ENCODE data around the gene TNFRSF14. TPM values are rescaled to one million over a fixed set of nuclear protein-coding genes. Genes with fewer than 3 reads are reported as not detected.
A peak's percentile ranks its signal among the peaks of the same experiment; 100 is the strongest.

The TNFRSF14 gene
- total RNA-seq, 1 experiment from 2014 or later: 24.4 TPM

DNA sequence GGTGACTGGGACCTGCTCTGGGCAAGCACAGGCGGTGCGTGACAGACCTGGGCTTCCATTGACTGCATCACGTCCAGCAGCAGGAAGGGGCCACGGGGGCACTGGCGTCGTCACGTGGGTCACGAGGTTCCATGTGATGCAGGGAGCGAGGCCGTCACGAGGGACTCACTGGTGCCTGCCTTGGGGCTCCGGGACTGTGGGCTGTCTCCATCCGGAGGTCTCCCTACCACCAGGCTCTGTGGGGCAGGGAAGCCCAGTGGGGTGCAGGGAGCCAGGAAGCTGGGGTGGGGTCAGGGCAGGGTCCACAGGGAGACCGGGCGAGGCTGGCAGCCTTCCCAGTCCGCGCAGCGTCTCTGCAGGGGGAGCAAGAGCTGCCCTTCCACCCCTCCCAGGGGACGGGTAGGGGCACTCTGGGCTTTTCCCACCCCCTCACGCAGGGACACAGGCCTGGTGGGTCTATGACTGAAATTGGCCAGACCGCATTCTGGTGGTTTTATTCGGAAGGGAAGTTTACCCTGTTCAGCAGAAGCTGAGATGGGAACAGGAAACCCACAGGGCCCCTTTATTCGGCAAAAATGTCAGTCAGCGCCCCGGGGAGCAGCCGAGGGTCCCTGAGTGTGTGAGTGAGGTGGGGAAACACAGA is 416 bp upstream of the TNFRSF14 start:
- CTCF ChIA-PET: interaction anchor here (0.8 to 1.2 kb wide), 3 partner anchors 9 to 28 kb away, joined by 3 to 5 read pairs (median 3); no protein-coding TSS in a partner anchor
- Mint-ChIP-seq H3K27me3 (ENCODE audit: unreplicated experiment) (no peaks in the 10 kb centered on the region), H3K4me3 (ENCODE audit: low read depth, unreplicated experiment) (peak overlapping the region; percentile 90), H3K4me1 (ENCODE audit: low read depth, unreplicated experiment) (peaks cover 8% of the 10 kb centered on the region), H3K27ac (ENCODE audit: unreplicated experiment) (peak overlapping the region; percentile 95), H3K36me3 (ENCODE audit: insufficient read depth, unreplicated experiment) (peaks cover 25% of the 10 kb centered on the region), H3K9me3 (ENCODE audit: low read depth, unreplicated experiment) (no peaks in the 10 kb centered on the region)
- TSS peak; percentile 69 for BruUV-seq (replicated peaks)
- intact Hi-C loops (cut with micrococcal nuclease; ENCODE audit: unreplicated experiment): no loop called here
- peak; percentile 28 for DNase-seq
- TF ChIP-seq, protein P1, sequence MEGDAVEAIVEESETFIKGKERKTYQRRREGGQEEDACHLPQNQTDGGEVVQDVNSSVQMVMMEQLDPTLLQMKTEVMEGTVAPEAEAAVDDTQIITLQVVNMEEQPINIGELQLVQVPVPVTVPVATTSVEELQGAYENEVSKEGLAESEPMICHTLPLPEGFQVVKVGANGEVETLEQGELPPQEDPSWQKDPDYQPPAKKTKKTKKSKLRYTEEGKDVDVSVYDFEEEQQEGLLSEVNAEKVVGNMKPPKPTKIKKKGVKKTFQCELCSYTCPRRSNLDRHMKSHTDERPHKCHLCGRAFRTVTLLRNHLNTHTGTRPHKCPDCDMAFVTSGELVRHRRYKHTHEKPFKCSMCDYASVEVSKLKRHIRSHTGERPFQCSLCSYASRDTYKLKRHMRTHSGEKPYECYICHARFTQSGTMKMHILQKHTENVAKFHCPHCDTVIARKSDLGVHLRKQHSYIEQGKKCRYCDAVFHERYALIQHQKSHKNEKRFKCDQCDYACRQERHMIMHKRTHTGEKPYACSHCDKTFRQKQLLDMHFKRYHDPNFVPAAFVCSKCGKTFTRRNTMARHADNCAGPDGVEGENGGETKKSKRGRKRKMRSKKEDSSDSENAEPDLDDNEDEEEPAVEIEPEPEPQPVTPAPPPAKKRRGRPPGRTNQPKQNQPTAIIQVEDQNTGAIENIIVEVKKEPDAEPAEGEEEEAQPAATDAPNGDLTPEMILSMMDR (IDR thresholded peaks at IDR 0.05; ENCODE audit: unreplicated experiment): no peak

DNA sequence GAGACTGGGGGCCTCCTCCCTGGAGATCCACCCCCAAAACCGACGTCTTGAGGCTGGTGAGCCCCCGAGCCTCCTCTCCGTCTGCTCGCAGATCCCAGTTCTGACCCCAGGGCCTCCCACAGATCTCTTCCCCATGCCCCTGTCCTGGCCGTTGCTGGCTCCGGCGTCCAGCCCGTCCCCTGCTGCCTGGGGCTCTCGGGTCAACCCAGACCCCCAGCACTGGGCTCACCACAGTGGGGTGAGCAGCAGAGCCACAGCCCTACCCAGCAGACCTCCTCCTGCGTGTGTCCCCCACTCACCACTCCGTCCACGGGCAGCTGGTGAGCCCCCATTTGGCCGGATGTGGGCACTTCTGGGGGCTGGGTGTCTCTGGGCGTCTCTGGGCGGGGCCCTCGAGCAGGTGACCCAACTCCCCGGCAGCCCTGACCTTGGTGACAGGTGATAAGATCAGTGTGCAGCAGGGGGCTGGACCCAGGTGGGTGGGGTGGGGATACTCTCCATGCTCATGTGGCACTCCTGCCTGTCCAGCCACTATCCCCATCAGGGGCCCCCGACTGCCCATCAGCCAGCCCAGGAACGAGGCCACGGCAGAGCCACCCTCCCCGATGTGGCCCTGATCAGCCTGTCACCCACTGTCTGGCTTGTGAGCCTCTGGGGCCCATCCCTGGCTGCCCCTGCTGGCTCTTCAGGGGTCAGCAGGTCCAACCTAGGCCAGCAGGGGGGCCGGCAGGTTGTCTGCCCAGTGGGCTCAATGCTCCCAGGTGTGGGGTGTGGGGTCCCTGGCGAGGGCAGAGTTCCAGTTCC is 709 bp downstream of the TNFRSF14 start:
- no peak for DNase-seq
- no peaks in the 10 kb centered on the region for H3K9me3 Mint-ChIP-seq (ENCODE audit: low read depth, unreplicated experiment)
- TF ChIP-seq, protein P1 (IDR thresholded peaks at IDR 0.05; ENCODE audit: unreplicated experiment): peak; percentile 13
- H3K4me1 Mint-ChIP-seq (ENCODE audit: low read depth, unreplicated experiment): peaks cover 8% of the 10 kb centered on the region
- H3K36me3 Mint-ChIP-seq (ENCODE audit: insufficient read depth, unreplicated experiment): peaks cover 31% of the 10 kb centered on the region
- H3K4me3 Mint-ChIP-seq (ENCODE audit: low read depth, unreplicated experiment): peak overlapping the region; percentile 90
- BruUV-seq (replicated peaks): TSS peak; percentile 61
- H3K27me3 Mint-ChIP-seq (ENCODE audit: unreplicated experiment): no peaks in the 10 kb centered on the region
- peak overlapping the region; percentile 95 for H3K27ac Mint-ChIP-seq (ENCODE audit: unreplicated experiment)
- intact Hi-C loops (cut with micrococcal nuclease; ENCODE audit: unreplicated experiment): no loop called here
- CTCF ChIA-PET: interaction anchor here (1.2 kb wide), 1 partner anchor 18 kb away, joined by 5 read pairs; no protein-coding TSS in a partner anchor

DNA sequence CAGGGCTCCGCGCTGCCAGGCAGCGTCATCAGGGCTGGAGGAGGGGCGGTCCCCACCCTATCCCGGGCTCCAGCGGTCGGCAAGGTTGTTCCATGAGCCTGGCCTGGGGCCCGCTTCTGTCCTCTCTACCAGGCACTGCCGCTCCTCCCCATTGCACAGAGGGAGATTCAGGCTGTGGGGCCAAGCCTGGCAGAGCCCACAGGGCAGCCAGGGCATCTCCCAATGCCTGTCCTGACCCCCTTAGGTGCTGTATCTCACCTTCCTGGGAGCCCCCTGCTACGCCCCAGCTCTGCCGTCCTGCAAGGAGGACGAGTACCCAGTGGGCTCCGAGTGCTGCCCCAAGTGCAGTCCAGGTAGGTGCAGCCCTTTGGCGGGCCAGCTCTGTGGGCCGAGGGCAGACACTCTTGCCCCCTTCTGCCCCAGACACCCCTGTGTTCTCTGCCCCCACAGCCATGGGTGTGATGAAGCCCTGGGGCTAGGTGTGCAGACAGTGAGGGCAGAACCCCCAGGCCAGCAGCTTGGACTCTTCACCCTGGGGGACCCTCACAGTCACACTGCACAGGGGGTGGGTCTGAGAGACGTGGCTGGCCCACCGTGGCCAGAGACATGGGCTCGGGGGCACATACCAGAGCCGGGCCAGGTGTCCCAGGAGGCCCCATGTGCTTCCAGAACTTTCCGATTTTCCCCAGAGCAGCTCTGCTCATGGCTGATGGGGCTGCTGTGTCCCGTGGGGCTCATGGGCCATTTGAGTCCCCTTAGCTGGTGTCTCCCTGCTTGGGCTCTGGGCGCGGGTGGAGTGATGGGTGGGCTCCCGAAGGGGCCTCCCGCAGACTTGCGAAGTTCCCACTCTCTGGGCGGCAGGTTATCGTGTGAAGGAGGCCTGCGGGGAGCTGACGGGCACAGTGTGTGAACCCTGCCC is 1.6 kb downstream of the TNFRSF14 start:
- TF ChIP-seq, protein P1 (IDR thresholded peaks at IDR 0.05; ENCODE audit: unreplicated experiment): no peak
- H3K27ac Mint-ChIP-seq (ENCODE audit: unreplicated experiment): no peak overlapping the region
- H3K4me3 Mint-ChIP-seq (ENCODE audit: low read depth, unreplicated experiment): peak overlapping the region; percentile 90
- CTCF ChIA-PET: no interaction called here
- H3K9me3 Mint-ChIP-seq (ENCODE audit: low read depth, unreplicated experiment): no peaks in the 10 kb centered on the region
- no peak for DNase-seq
- peaks cover 8% of the 10 kb centered on the region for H3K4me1 Mint-ChIP-seq (ENCODE audit: low read depth, unreplicated experiment)
- intact Hi-C loops (cut with micrococcal nuclease; ENCODE audit: unreplicated experiment): no loop called here
- no TSS peak for BruUV-seq (replicated peaks)
- no peaks in the 10 kb centered on the region for H3K27me3 Mint-ChIP-seq (ENCODE audit: unreplicated experiment)
- H3K36me3 Mint-ChIP-seq (ENCODE audit: insufficient read depth, unreplicated experiment): peaks cover 31% of the 10 kb centered on the region

DNA sequence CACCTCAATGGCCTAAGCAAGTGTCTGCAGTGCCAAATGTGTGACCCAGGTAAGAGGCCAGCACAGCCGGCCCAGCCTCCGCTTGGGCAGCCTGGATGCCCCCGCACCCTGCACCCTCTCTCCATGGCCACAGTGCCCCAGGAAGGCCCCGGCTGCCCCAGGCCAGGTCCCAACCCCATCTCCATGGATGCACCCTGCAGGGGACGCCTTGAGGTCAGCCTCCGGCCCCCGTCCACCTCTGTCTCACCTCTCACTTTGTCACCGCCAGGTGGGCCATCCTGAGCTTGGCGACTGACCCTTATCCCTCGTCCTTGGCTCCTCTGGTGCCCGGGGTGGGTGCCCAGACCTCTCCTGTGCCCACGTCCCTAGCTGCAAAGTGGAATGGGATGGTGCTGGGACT is 2.2 kb downstream of the TNFRSF14 start:
- peak overlapping the region; percentile 47 for H3K27ac Mint-ChIP-seq (ENCODE audit: unreplicated experiment)
- no peaks in the 10 kb centered on the region for H3K27me3 Mint-ChIP-seq (ENCODE audit: unreplicated experiment)
- intact Hi-C loops (cut with micrococcal nuclease; ENCODE audit: unreplicated experiment): no loop called here
- TF ChIP-seq, protein P1 (IDR thresholded peaks at IDR 0.05; ENCODE audit: unreplicated experiment): no peak
- peaks cover 8% of the 10 kb centered on the region for H3K4me1 Mint-ChIP-seq (ENCODE audit: low read depth, unreplicated experiment)
- no peak for DNase-seq
- BruUV-seq (replicated peaks): no TSS peak
- H3K9me3 Mint-ChIP-seq (ENCODE audit: low read depth, unreplicated experiment): no peaks in the 10 kb centered on the region
- CTCF ChIA-PET: no interaction called here
- no peak overlapping the region for H3K4me3 Mint-ChIP-seq (ENCODE audit: low read depth, unreplicated experiment)
- peaks cover 31% of the 10 kb centered on the region for H3K36me3 Mint-ChIP-seq (ENCODE audit: insufficient read depth, unreplicated experiment)

Measured in Calu3 (cell line).